HepG2 (cell line): ENCODE results near the gene RTL5. TPM values are rescaled to one million over a fixed set of nuclear protein-coding genes. Genes with fewer than 3 reads are reported as not detected.

Source experiments
- ARID3A ChIP-seq: IDR thresholded peaks from 2 replicates; pipeline ENCODE4 v1.6.1; 2012; ENCODE audit warnings: low read depth, low read length, improper control_type of control experiment
- GATAD1 ChIP-seq: IDR thresholded peaks from 2 replicates; pipeline ENCODE4 v1.6.1; 2016; ENCODE audit warnings: missing genetic modification reagents, missing compliant biosample characterization
- JDP2 ChIP-seq: sonication (generic); formaldehyde crosslinking; IDR thresholded peaks from 2 replicates; pipeline ENCODE4 v1.8.1; 2022; ENCODE audit warnings: missing genetic modification reagents, borderline replicate concordance
- NFIB ChIP-seq: sonication (generic); formaldehyde crosslinking; IDR thresholded peaks from 2 replicates; pipeline ENCODE4 v1.9.0; 2021; ENCODE audit warnings: missing genetic modification reagents, mild to moderate bottlenecking, borderline replicate concordance
- SKI ChIP-seq: fragments of 450-650 bp; IDR thresholded peaks from one replicate; pipeline ENCODE4 v1.6.1; 2018; ENCODE audit warnings: mild to moderate bottlenecking; ENCODE audit not compliant: partially characterized antibody
- SNAI1 ChIP-seq: sonication (generic); formaldehyde crosslinking; IDR thresholded peaks from 2 replicates; pipeline ENCODE4 v1.5.0; 2020; ENCODE audit warnings: mild to moderate bottlenecking, missing genetic modification reagents, borderline replicate concordance
- ZFP36L2 ChIP-seq: sonication (generic); formaldehyde crosslinking; IDR thresholded peaks from 2 replicates; pipeline ENCODE4 v1.4.0; 2020; ENCODE audit warnings: missing genetic modification reagents
- ZNF512B ChIP-seq: sonication (generic); formaldehyde crosslinking; IDR thresholded peaks from 2 replicates; pipeline ENCODE4 v1.5.1; 2020; ENCODE audit warnings: missing genetic modification reagents, mild to moderate bottlenecking, borderline replicate concordance
- ZNF7 ChIP-seq: IDR thresholded peaks from 2 replicates; pipeline ENCODE4 v1.6.1; 2016; ENCODE audit warnings: missing biosample characterization, missing genetic modification reagents
- ZNF816 ChIP-seq: sonication (generic); formaldehyde crosslinking; IDR thresholded peaks from 2 replicates; pipeline ENCODE4 v1.8.0; 2022; ENCODE audit warnings: missing genetic modification reagents, mild to moderate bottlenecking, borderline replicate concordance
- polyA plus RNA-seq, 8 experiments: library from polyadenylated mRNA; depleted of rRNA in 3 of 8; stranded (reverse) in 7 of 8; unstranded in 1 of 8; fragments of >200 nt; fragmentation: Illumina TruSeq in 4 of 8; extraction: Trizol in 4 of 8; gene quantifications; 2 replicates each; pipeline versions ENCODE4 v1.2.1 to v1.2.3, GENCODE V29; 2011 to 2016; ENCODE audit warnings: low read depth in 4 of 8, missing spikeins in 1 of 8, mixed read lengths in 1 of 8; ENCODE audit not compliant: insufficient read depth in 1 of 8
- total RNA-seq, 5 experiments: library from RNA; depleted of rRNA; stranded (reverse); fragments of >200 nt; fragmentation: Illumina TruSeq; extraction: Trizol; gene quantifications; 2 replicates each; pipeline ENCODE4 v1.2.3, GENCODE V29; 2016; ENCODE audit warnings: low read depth in 1 of 5
- TF ChIP-seq, protein P1 (sequence below): sonication (generic); formaldehyde crosslinking; IDR thresholded peaks from 2 replicates; pipeline ENCODE4 v1.8.0; 2022; ENCODE audit warnings: missing genetic modification reagents, mild to moderate bottlenecking, borderline replicate concordance
- TF ChIP-seq, protein P2 (sequence below): sonication (generic); formaldehyde crosslinking; IDR thresholded peaks from 2 replicates; pipeline ENCODE4 v1.9.0; 2022; ENCODE audit warnings: low read depth, missing genetic modification reagents

RTL5 gene
- total and polyA plus RNA-seq, 2 of the 13 experiments (the other 11 are each of a cell fraction or from before 2014, with no cell fraction given) = not detected

GRCh38 chrX:72114807-72115206, 16.9 kb downstream of the RTL5 start (continued):
- TF ChIP-seq, protein P1, sequence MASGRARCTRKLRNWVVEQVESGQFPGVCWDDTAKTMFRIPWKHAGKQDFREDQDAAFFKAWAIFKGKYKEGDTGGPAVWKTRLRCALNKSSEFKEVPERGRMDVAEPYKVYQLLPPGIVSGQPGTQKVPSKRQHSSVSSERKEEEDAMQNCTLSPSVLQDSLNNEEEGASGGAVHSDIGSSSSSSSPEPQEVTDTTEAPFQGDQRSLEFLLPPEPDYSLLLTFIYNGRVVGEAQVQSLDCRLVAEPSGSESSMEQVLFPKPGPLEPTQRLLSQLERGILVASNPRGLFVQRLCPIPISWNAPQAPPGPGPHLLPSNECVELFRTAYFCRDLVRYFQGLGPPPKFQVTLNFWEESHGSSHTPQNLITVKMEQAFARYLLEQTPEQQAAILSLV (CRISPR knock-in tag) = no peak
- TF ChIP-seq, protein P2, sequence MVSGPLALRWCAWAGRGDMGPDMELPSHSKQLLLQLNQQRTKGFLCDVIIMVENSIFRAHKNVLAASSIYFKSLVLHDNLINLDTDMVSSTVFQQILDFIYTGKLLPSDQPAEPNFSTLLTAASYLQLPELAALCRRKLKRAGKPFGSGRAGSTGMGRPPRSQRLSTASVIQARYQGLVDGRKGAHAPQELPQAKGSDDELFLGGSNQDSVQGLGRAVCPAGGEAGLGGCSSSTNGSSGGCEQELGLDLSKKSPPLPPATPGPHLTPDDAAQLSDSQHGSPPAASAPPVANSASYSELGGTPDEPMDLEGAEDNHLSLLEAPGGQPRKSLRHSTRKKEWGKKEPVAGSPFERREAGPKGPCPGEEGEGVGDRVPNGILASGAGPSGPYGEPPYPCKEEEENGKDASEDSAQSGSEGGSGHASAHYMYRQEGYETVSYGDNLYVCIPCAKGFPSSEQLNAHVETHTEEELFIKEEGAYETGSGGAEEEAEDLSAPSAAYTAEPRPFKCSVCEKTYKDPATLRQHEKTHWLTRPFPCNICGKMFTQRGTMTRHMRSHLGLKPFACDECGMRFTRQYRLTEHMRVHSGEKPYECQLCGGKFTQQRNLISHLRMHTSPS (CRISPR knock-in tag) = no peak
- TF ChIP-seq ZNF512B (CRISPR knock-in tag) (no peak), ZFP36L2 (CRISPR knock-in tag) (no peak), ZNF7 (CRISPR knock-in tag) (no peak), JDP2 (CRISPR knock-in tag) (no peak), GATAD1 (CRISPR knock-in tag) (no peak), NFIB (CRISPR knock-in tag) (no peak), ARID3A (no peak), SKI (no peak), SNAI1 (CRISPR knock-in tag) (no peak), ZNF816 (CRISPR knock-in tag) (no peak)
- TF ChIP-seq, all 625 proteins: peak for 0
